Esophagus squamous epithelium (tissue), 5 donors: Measurements from ENCODE around the gene ITGA8. TPM values are rescaled to one million over a fixed set of nuclear protein-coding genes. Genes with fewer than 3 reads are reported as not detected.

Experiments used
- DNase-seq: peaks from one replicate; lab custom pipeline; 2025; lab: John Stamatoyannopoulos, UW
- H3K27ac ChIP-seq, 4 donors: fragments of 200-600 bp; sonication (generic); one replicate each; pipeline ENCODE4 v1.5.1; 2016 to 2019; ENCODE audit warnings: mild to moderate bottlenecking in 1 of 4
- H3K27me3 ChIP-seq, 4 donors: fragments of 200-600 bp; sonication (generic); 1 replicate in 3 of 4; 2 replicates in 1 of 4; pipeline versions ENCODE4 v1.5.1 to v1.6.0; 2017 to 2021; ENCODE audit warnings: antibody characterized with exemption in 1 of 4
- H3K36me3 ChIP-seq, 3 donors: fragments of 200-600 bp; sonication (generic); one replicate each; pipeline ENCODE4 v1.5.1; 2016 to 2019
- H3K4me1 ChIP-seq, 3 donors: fragments of 200-600 bp; sonication (generic); one replicate each; pipeline ENCODE4 v1.5.1; 2017 to 2019
- H3K4me3 ChIP-seq, 4 donors: fragments of 200-600 bp; sonication (generic); 1 replicate in 3 of 4; 2 replicates in 1 of 4; pipeline ENCODE4 v1.5.1; 2016 to 2019; ENCODE audit warnings: mild to moderate bottlenecking in 2 of 4, moderate library complexity in 1 of 4
- H3K9me3 ChIP-seq, 3 donors: fragments of 200-600 bp; sonication (generic); one replicate each; pipeline ENCODE4 v1.5.1; 2016 to 2019
- CTCF ChIP-seq, 6 experiments: fragments of 450-650 bp in 4 of 6; fragments of 200-600 bp in 2 of 6; sonication (generic) in 2 of 6; IDR thresholded peaks; one replicate each; pipeline ENCODE4 v1.5.1; 2016 to 2019; ENCODE audit warnings: antibody characterized with exemption in 6 of 6, mild to moderate bottlenecking in 4 of 6, moderate library complexity in 4 of 6
- POLR2A ChIP-seq, 4 donors: fragments of 450-650 bp; IDR thresholded peaks; one replicate each; pipeline ENCODE4 v1.6.1; 2017; ENCODE audit warnings: antibody characterized with exemption in 4 of 4, mild to moderate bottlenecking in 4 of 4, moderate library complexity in 3 of 4
- WGBS, 2 donors: methylation state at CpG; one replicate each; pipeline ENCODE4 v1.1.5; 2018; 5-methylcytosine and 5-hydroxymethylcytosine counted together
- intact Hi-C: fragments of 100-400 bp; cut with DNase I; formaldehyde crosslinking; loops from one replicate; pipeline ENCODE4 v1.15.0; 2022
- total RNA-seq, 4 donors: library from RNA; depleted of rRNA; stranded (reverse); fragments of >200 nt; gene quantifications; one replicate each; pipeline ENCODE4 v1.1.0, GENCODE V29; 2016
- donor health status: DM: yes; HTN: yes; CAD: no.

ITGA8 gene
- total RNA-seq, 4 donors from 2014 or later, result 1.0 to 22.5 (median 7.5) TPM

DNA sequence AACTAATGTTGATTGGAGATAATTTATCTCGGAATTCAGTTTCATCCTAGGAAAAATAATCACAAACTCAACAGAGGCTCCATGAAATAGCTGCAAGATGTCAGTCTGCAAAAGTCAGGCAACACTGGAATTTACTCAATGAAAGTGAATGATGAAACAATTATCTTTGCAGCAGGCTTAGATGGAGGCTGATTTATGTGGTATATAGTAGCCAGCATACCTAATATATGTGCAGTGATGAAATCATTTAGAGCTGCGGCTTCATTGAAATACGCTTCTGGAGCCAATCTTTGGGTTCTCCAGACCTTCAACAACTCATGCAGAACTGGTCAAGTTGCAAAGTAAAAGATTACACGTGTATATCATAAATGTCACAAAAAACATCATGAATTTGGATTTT is 113.3 kb downstream of the ITGA8 start:
- Histone ChIP-seq H3K36me3 (no peaks in the 10 kb centered on the region), H3K27me3 (no peaks in the 10 kb centered on the region), H3K27ac (peak overlapping the region in 2 of 4 donors; percentile 3 to 30), H3K4me3 (no peak overlapping the region), H3K4me1 (no peaks in the 10 kb centered on the region), H3K9me3 (no peaks in the 10 kb centered on the region)
- no peak for TF ChIP-seq CTCF (IDR thresholded peaks at IDR 0.05)
- TF ChIP-seq POLR2A (IDR thresholded peaks at IDR 0.05), result no peak
- intact Hi-C loops, result no loop called here
- 67 to 69% methylated on average over 4 of the region's 4 CpGs for WGBS, 2 donors
- DNase-seq, result no peak

- Histone ChIP-seq H3K36me3 (no peaks in the 10 kb centered on the region), H3K4me1 (no peaks in the 10 kb centered on the region), H3K4me3 (no peak overlapping the region), H3K27me3 (no peaks in the 10 kb centered on the region), H3K9me3 (no peaks in the 10 kb centered on the region), H3K27ac (peak overlapping the region in 2 of 4 donors; percentile 3 to 30)
- WGBS, 2 donors, result 61 to 70% methylated on average over 6 of the region's 6 CpGs
- no peak for TF ChIP-seq CTCF (IDR thresholded peaks at IDR 0.05)
- no peak for TF ChIP-seq POLR2A (IDR thresholded peaks at IDR 0.05)
- intact Hi-C loops, result no loop called here
- no peak for DNase-seq
Measured at GRCh38 chr10:15605740-15606369, 113.9 kb downstream of the ITGA8 start.

- H3K4me3 ChIP-seq, result no peak overlapping the region
- intact Hi-C loops, result no loop called here
- H3K27ac ChIP-seq, result no peak overlapping the region
- H3K9me3 ChIP-seq, result no peaks in the 10 kb centered on the region
- no peaks in the 10 kb centered on the region for H3K36me3 ChIP-seq
- 26 to 38% methylated on average over 3 of the region's 3 CpGs for WGBS, 2 donors
- TF ChIP-seq CTCF (IDR thresholded peaks at IDR 0.05) (no peak), POLR2A (IDR thresholded peaks at IDR 0.05) (no peak)
- DNase-seq, result no peak
- H3K4me1 ChIP-seq, result no peaks in the 10 kb centered on the region
- H3K27me3 ChIP-seq, result no peaks in the 10 kb centered on the region
Measured at GRCh38 chr10:15603446-15604011, 116.2 kb downstream of the ITGA8 start.

DNA sequence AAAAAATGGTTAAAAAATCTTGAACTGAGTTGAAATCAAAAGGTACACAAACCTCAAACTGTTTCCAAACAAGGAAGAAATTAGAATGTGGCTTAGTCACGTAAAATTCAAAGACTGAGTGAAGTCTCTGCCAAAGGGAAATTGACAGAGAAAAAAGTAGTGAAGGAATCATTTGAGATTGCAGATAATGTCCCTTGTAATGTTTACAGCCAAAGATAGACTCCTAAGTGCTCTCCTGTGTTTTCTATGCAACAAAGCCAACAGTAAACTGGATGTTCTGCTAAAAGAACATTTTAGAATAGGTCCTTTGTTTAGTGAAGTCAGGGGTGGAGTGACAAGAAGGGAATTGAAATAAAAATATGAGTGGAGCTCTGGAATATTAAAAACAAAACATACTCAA is 117.9 kb downstream of the ITGA8 start:
- 13 to 42% methylated on average over 1 of the region's 1 CpG for WGBS, 2 donors
- intact Hi-C loops, result no loop called here
- Histone ChIP-seq H3K27ac (no peak overlapping the region), H3K9me3 (no peaks in the 10 kb centered on the region), H3K36me3 (no peaks in the 10 kb centered on the region), H3K27me3 (no peaks in the 10 kb centered on the region), H3K4me3 (no peak overlapping the region), H3K4me1 (no peaks in the 10 kb centered on the region)
- no peak for DNase-seq
- TF ChIP-seq POLR2A (IDR thresholded peaks at IDR 0.05), result no peak

DNA sequence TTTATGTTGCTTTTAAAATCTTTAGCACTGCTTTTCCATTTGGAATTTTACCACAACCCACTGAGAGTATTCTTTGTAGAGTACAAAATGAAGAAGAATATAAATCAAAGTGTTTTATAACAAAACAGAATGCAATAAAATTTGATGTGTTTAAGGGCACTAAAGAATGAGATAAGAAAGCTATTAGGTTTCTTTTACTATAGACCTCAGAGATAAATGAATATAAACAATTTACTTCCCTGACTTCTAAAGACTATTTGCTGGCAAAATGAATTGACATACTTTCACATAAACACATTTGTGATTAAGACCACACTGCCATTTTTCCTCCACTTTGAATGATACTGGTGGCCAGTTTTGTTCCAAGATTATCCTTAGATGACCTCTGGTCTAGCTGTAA is 124.5 kb downstream of the ITGA8 start:
- no peaks in the 10 kb centered on the region for H3K36me3 ChIP-seq
- TF ChIP-seq CTCF (IDR thresholded peaks at IDR 0.05) (no peak), POLR2A (IDR thresholded peaks at IDR 0.05) (no peak)
- H3K9me3 ChIP-seq, result no peaks in the 10 kb centered on the region
- H3K27ac ChIP-seq, result no peak overlapping the region
- intact Hi-C loops, result no loop called here
- no peaks in the 10 kb centered on the region for H3K4me1 ChIP-seq
- no peaks in the 10 kb centered on the region for H3K27me3 ChIP-seq
- DNase-seq, result no peak
- H3K4me3 ChIP-seq, result no peak overlapping the region
